Fibroblast of the aortic adventitia (primary cell): ENCODE measurements around the gene A2ML1. TPM values are rescaled to one million over a fixed set of nuclear protein-coding genes. Genes with fewer than 3 reads are reported as not detected.
"Not testable (repeated sequence)": the region's sequence is repeated elsewhere in the genome, so short reads cannot be mapped to it uniquely, and the experiment has no call there.

Source experiments
- DNase-seq: peaks from one replicate; pipeline ENCODE4 v3.0.0-alpha.2; 2010; ENCODE audit warnings: low read depth
- H3K4me3 ChIP-seq: 2 replicates; pipeline ENCODE4 v1.5.1; 2011; ENCODE audit warnings: low read depth, mild to moderate bottlenecking, control low read depth, low read length, moderate library complexity
- total RNA-seq: library from RNA; depleted of rRNA; stranded (reverse); fragments of >200 nt; gene quantifications from 2 replicates; pipeline ENCODE4 v1.2.3, GENCODE V29; 2012; ENCODE audit warnings: low replicate concordance
- TF ChIP-seq, protein P1 (sequence below): IDR thresholded peaks from 2 replicates; pipeline ENCODE4 v1.5.1; 2011; ENCODE audit warnings: mild to moderate bottlenecking, low read length, control low read depth, inconsistent platforms; ENCODE audit not compliant: insufficient read depth

A2ML1 gene
- total RNA-seq, 1 donor = under 0.01 TPM

DNA sequence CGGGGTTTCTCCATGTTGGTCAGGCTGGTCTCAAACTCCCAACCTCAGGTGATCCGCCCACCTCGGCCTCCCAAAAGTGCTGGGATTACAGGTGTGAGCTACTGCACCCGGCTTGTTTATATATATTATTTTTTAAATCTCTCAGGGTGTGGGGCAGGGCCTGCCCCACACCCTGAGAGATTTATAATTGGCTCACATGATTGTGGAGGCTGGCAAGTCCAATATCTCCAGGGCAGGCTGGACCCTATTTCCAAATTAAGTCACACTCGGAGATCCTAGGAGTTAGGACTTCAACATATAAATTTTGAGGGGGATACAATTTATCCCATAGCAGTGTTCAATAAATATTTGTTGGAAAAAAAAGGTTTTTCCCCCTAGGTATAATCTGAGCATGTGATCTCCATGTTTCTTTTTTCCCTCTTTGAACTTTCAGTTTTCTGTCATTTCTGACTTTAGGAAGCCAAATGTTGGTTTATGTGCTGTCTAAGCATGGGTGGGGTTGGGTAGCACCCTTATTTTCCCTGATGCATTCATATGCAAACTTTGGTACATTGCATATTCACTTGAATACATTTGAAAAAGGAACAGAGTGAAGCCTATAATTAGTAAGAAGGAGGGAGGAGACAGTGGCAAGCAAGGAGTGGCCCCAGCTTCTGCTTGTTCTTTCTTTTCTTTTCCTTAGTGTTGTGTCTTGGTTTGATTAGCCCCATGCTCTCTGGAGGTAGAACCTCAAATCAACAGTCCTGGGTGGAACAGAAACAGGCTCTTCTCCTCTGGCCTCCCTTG lies 8.7 kb upstream of the A2ML1 start:
- TF ChIP-seq, protein P1, sequence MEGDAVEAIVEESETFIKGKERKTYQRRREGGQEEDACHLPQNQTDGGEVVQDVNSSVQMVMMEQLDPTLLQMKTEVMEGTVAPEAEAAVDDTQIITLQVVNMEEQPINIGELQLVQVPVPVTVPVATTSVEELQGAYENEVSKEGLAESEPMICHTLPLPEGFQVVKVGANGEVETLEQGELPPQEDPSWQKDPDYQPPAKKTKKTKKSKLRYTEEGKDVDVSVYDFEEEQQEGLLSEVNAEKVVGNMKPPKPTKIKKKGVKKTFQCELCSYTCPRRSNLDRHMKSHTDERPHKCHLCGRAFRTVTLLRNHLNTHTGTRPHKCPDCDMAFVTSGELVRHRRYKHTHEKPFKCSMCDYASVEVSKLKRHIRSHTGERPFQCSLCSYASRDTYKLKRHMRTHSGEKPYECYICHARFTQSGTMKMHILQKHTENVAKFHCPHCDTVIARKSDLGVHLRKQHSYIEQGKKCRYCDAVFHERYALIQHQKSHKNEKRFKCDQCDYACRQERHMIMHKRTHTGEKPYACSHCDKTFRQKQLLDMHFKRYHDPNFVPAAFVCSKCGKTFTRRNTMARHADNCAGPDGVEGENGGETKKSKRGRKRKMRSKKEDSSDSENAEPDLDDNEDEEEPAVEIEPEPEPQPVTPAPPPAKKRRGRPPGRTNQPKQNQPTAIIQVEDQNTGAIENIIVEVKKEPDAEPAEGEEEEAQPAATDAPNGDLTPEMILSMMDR = no peak
- H3K4me3 ChIP-seq = no peak overlapping the region
- DNase-seq = no peak

DNA sequence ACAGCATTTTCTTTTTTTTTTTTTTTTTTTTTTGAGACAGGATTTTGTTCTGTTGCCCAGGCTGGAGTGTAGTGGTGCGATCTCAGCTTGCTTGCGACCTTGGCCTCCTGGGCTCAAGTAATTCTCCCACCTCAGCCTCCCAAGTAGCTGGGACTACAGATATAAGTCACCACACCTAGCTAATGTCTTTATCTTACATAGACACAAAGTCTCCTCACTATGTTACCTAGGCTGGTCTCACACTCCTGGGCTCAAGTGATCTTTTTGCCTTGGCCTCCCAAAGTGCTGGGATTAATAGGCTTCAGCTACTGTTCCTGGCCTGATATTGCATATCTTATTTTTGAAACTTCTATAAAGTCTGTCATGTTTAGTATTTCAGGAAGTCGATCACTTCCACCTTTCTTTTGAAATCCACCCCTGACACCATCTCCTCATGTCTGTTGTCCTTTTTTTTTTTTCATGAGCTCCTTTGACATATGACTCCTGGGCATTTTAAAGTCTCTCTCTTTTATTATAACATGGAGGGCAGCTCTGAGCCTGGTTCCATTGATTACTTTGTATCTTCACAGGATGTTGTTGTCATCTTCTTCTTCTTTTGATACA lies 5.9 kb upstream of the A2ML1 start:
- DNase-seq = no peak
- no peak overlapping the region for H3K4me3 ChIP-seq
- TF ChIP-seq, protein P1 = no peak

DNA sequence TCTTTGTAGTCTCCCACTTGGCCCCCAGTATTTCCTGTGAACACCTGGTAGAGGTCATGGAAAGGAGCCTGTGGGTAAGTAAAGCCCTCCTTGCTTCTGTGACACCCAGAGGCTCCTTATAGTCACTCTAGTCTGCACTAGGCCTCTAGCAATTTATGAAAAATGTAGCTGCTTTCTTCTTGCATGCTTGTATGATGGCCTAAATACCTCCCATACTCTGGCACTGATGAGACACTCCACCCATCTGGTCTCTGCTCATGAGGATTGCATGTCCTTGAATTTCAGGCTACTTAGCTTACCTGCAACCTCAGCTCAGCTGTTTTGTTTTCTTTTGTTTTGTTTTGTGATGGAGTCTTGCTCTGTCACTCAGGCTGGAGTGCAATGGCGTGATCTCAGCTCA lies 4.6 kb upstream of the A2ML1 start:
- TF ChIP-seq, protein P1 = no peak
- DNase-seq = peak; percentile 35
- H3K4me3 ChIP-seq = no peak overlapping the region

DNA sequence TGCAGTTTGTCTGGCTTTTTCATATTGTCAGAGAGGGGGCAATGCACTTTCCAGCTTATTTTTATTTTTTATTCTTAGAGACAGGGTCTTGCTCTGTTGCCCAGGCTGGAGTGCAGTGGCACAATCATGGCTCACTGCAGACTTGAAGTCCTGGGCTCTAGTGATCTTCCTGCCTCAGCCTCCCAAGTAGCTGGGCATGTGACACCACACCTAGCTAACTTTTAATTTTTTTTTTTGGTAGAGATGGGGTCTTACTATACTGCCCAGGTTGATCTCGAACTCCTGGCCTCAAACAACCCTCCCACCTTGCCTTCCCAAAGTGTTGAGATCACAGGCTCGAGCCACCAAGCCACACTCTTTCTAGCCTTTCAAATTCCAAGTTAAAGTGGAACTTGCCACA lies 3.9 kb upstream of the A2ML1 start:
- DNase-seq = no peak
- TF ChIP-seq, protein P1 = no peak
- no peak overlapping the region for H3K4me3 ChIP-seq

DNA sequence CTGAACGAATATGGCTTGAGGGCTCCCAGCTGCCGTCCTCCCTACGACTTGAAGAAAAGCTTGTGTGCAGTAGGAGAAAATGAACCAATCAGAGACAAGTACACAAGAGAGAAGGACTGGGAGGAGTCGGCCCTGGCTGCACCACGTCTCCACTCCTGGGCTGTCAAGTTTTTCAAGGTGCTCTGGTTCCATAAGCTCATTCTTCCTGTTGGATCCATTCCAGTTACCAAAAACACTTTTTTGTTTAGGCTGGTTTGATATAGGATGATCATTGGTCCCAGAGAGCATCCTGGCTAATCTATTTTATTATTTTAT lies 2.8 kb upstream of the A2ML1 start:
- TF ChIP-seq, protein P1 = no peak
- H3K4me3 ChIP-seq = no peak overlapping the region
- DNase-seq = no peak

DNA sequence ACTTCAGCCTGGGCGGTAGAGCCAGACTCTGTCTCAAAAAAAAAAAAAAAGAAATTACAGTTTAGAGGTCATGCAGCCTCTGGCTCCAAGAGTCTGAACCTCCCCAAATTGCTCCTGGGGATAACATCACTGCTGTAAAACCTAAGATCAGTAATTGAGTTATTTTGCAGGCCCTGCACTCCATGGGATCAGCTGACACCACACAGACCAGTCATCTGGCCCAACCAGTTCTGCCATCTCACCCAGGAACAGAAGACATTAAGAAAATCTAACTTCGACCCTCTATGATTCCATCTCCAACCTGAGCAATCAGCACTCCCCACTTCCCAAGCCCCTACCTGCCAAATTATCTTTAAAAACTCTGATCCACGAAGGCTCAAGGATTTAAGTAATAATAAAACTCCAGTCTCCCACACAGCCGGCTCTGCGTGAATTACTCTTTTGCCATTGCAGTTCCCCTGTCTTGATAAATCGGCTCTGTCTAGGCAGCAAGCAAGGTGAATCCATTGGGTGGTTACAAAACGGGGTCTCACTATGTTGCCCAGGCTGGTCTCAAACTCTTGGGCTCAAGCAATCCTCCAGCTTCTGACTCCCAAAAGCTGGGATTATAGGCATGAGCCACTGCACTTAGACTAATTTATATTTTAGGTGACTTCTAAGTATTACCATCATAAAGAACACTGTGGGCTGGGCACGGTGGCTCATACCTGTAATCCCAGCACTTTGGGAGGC lies 1.6 kb upstream of the A2ML1 start:
- not testable (repeated sequence) for H3K4me3 ChIP-seq, DNase-seq

DNA sequence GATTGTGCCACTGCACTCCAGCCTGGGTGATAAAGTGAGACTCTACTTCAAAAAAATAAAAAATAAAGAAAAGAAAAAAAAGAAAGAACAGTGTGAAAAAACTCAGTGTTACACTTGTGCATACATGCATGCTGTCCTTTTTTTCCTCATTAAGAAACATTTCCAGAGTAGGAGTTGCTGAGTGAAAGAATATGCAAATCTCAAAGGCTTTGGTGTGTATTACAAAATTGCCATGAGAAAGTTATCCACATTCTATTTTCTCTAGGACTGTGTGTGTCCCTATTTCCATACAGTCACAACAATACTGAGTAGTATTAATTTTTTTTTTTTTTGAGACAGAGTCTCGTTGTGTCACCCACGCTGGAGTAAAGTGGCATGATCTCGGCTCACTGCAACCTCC lies 830 bp upstream of the A2ML1 start:
- TF ChIP-seq, protein P1 = no peak
- DNase-seq = no peak
- no peak overlapping the region for H3K4me3 ChIP-seq
